HUES64 (cell line): Measurements from ENCODE around the gene PRR20E. TPM values are rescaled to one million over a fixed set of nuclear protein-coding genes. Genes with fewer than 3 reads are reported as not detected.
"Not testable (repeated sequence)": the region's sequence is repeated elsewhere in the genome, so short reads cannot be mapped to it uniquely, and the experiment has no call there.

Experiments used
- H3K27ac ChIP-seq: 2 replicates; pipeline ENCODE4 v1.7.0; 2013; ENCODE audit warnings: low read depth, low read length, inconsistent platforms
- H3K27me3 ChIP-seq: 2 replicates; pipeline ENCODE4 v1.6.1; 2013; ENCODE audit warnings: mild to moderate bottlenecking, low read length; ENCODE audit not compliant: insufficient read depth
- H3K36me3 ChIP-seq: 2 replicates; pipeline ENCODE4 v1.6.1; 2013; ENCODE audit warnings: mild to moderate bottlenecking, low read length; ENCODE audit not compliant: insufficient read depth
- H3K4me1 ChIP-seq: 2 replicates; pipeline ENCODE4 v1.6.1; 2013; ENCODE audit warnings: mild to moderate bottlenecking, low read length, moderate library complexity; ENCODE audit not compliant: insufficient read depth
- H3K4me3 ChIP-seq: 2 replicates; pipeline ENCODE4 v1.5.1; 2013; ENCODE audit warnings: mild to moderate bottlenecking, low read length, moderate library complexity
- H3K9ac ChIP-seq: 2 replicates; pipeline ENCODE4 v1.6.1; 2013; ENCODE audit warnings: mild to moderate bottlenecking, low read depth, low read length
- H3K9me3 ChIP-seq: 2 replicates; pipeline ENCODE4 v1.6.1; 2013; ENCODE audit warnings: low read depth, low read length; ENCODE audit not compliant: insufficient read depth
- whole genome bisulfite sequencing: fragments of 150-250, 120-280 bp; methylation state at CpG from one replicate; pipeline ENCODE4 v1.1.7; 2013; ENCODE audit warnings: missing lambda C conversion rate; 5-methylcytosine and 5-hydroxymethylcytosine counted together
- polyA plus RNA-seq, 2 experiments: library from polyadenylated mRNA; stranded (reverse); fragments of 50-300 nt; gene quantifications; one replicate each; pipeline ENCODE4 v1.2.3, GENCODE V29; 2013

The PRR20E gene
- polyA plus RNA-seq (2013, experiment 1 of 2), result not detected
- polyA plus RNA-seq (2013, experiment 2 of 2), result not detected

- not testable (repeated sequence) for H3K27ac ChIP-seq, H3K9me3 ChIP-seq, H3K4me3 ChIP-seq, H3K27me3 ChIP-seq, H3K36me3 ChIP-seq, H3K9ac ChIP-seq, H3K4me1 ChIP-seq
- no CpG with 5 or more reads among the region's 22 CpGs for WGBS
Measured at GRCh38 chr13:57166897-57167296, at the start of gene PRR20E. Gene PRR20E (plus strand): TSS chr13:57167197. CDS start chr13:57167584, 387 bp downstream.

GRCh38 chr13:57123681-57124080 is 43.3 kb upstream of the PRR20E start:
- 100% methylated on average over 1 of the region's 1 CpG for WGBS
- no peak overlapping the region for H3K9ac ChIP-seq
- H3K4me3 ChIP-seq, result no peak overlapping the region
- H3K36me3 ChIP-seq, result no peaks in the 10 kb centered on the region
- H3K27ac ChIP-seq, result no peak overlapping the region
- no peaks in the 10 kb centered on the region for H3K9me3 ChIP-seq
- H3K27me3 ChIP-seq, result no peaks in the 10 kb centered on the region
- H3K4me1 ChIP-seq, result no peaks in the 10 kb centered on the region

- WGBS, result 92% methylated on average over 6 of the region's 6 CpGs
- Histone ChIP-seq H3K9me3 (no peaks in the 10 kb centered on the region), H3K27me3 (no peaks in the 10 kb centered on the region), H3K27ac (no peak overlapping the region), H3K36me3 (no peaks in the 10 kb centered on the region), H3K4me3 (no peak overlapping the region), H3K9ac (no peak overlapping the region), H3K4me1 (no peaks in the 10 kb centered on the region)
Measured at GRCh38 chr13:57128909-57129308, 38.1 kb upstream of the PRR20E start.

GRCh38 chr13:57136093-57136492 is 30.9 kb upstream of the PRR20E start:
- H3K9ac ChIP-seq, result no peak overlapping the region
- no peak overlapping the region for H3K27ac ChIP-seq
- H3K4me1 ChIP-seq, result no peaks in the 10 kb centered on the region
- WGBS, result 91% methylated on average over 2 of the region's 2 CpGs
- H3K9me3 ChIP-seq, result no peaks in the 10 kb centered on the region
- no peaks in the 10 kb centered on the region for H3K27me3 ChIP-seq
- no peak overlapping the region for H3K4me3 ChIP-seq
- no peaks in the 10 kb centered on the region for H3K36me3 ChIP-seq

GRCh38 chr13:57137585-57137984 is 29.4 kb upstream of the PRR20E start:
- Histone ChIP-seq H3K27ac (no peak overlapping the region), H3K9ac (no peak overlapping the region), H3K9me3 (no peaks in the 10 kb centered on the region), H3K27me3 (no peaks in the 10 kb centered on the region), H3K4me3 (no peak overlapping the region), H3K36me3 (no peaks in the 10 kb centered on the region), H3K4me1 (no peaks in the 10 kb centered on the region)
- WGBS, result 100% methylated on average over 2 of the region's 4 CpGs

- Histone ChIP-seq H3K4me1 (no peaks in the 10 kb centered on the region), H3K27ac (no peak overlapping the region), H3K36me3 (no peaks in the 10 kb centered on the region), H3K4me3 (no peak overlapping the region), H3K27me3 (no peaks in the 10 kb centered on the region), H3K9ac (no peak overlapping the region), H3K9me3 (no peaks in the 10 kb centered on the region)
- 97% methylated on average over 2 of the region's 5 CpGs for WGBS
Measured at GRCh38 chr13:57138988-57139387, 28.0 kb upstream of the PRR20E start.

- not testable (repeated sequence) for H3K9ac ChIP-seq, H3K27me3 ChIP-seq, H3K4me1 ChIP-seq, H3K4me3 ChIP-seq, H3K9me3 ChIP-seq, H3K27ac ChIP-seq, H3K36me3 ChIP-seq
- 89% methylated on average over 13 of the region's 18 CpGs for WGBS
Measured at GRCh38 chr13:57139781-57140180, 27.2 kb upstream of the PRR20E start.

GRCh38 chr13:57140235-57140968 is 26.6 kb upstream of the PRR20E start, which contains the start of gene PRR20A:
Gene PRR20A (plus strand): TSS chr13:57140918. CDS start chr13:57141305, 387 bp downstream.
- 92% methylated on average over 10 of the region's 34 CpGs for WGBS

GRCh38 chr13:57147188-57147587 is 19.8 kb upstream of the PRR20E start, which contains the start of gene PRR20B:
Gene PRR20B (plus strand): TSS chr13:57147488. CDS start chr13:57147875, 387 bp downstream.
- not testable (repeated sequence) for H3K4me3 ChIP-seq, H3K36me3 ChIP-seq, H3K9me3 ChIP-seq, H3K27ac ChIP-seq, H3K27me3 ChIP-seq, H3K9ac ChIP-seq, H3K4me1 ChIP-seq
- no CpG with 5 or more reads among the region's 22 CpGs for WGBS

More at GRCh38 chr13:57140235-57140968, 26.6 kb upstream of the PRR20E start, which contains the start of gene PRR20A:
- not testable (repeated sequence) for H3K27ac ChIP-seq, H3K36me3 ChIP-seq, H3K9ac ChIP-seq, H3K4me1 ChIP-seq, H3K9me3 ChIP-seq, H3K27me3 ChIP-seq, H3K4me3 ChIP-seq

GRCh38 chr13:57148106-57148505 is 18.9 kb upstream of the PRR20E start:
- not testable (repeated sequence) for H3K9ac ChIP-seq, H3K27ac ChIP-seq, H3K27me3 ChIP-seq, H3K36me3 ChIP-seq, H3K9me3 ChIP-seq, H3K4me1 ChIP-seq, H3K4me3 ChIP-seq
- 99% methylated on average over 6 of the region's 14 CpGs for WGBS

- not testable (repeated sequence) for H3K9me3 ChIP-seq, H3K4me3 ChIP-seq, H3K27ac ChIP-seq, H3K4me1 ChIP-seq, H3K9ac ChIP-seq, H3K36me3 ChIP-seq, H3K27me3 ChIP-seq
- no CpG with 5 or more reads among the region's 22 CpGs for WGBS
Measured at GRCh38 chr13:57153761-57154160, 13.2 kb upstream of the PRR20E start, which contains the start of gene PRR20C. Gene PRR20C (plus strand): TSS chr13:57154061. CDS start chr13:57154448, 387 bp downstream.
